GM19463 (cell line): ENCODE results near the gene SLC22A4.

ENCODE experiments used
- ATAC-seq: cut with Tn5 transposase; IDR thresholded peaks from one replicate; pipeline ENCODE4 v1.9.1; 2021; ENCODE audit warnings: mild to moderate bottlenecking, moderate library complexity; ENCODE audit not compliant: unreplicated experiment

Gene SLC22A4

GRCh38 chr5:132273631-132274030, 20.6 kb upstream of the SLC22A4 start:
- no peak for ATAC-seq

GRCh38 chr5:132274050-132274792, 20.0 kb upstream of the SLC22A4 start:
- ATAC-seq = no peak

GRCh38 chr5:132275367-132276220, 18.6 kb upstream of the SLC22A4 start:
- ATAC-seq = no peak

- no peak for ATAC-seq
Observed at GRCh38 chr5:132277256-132277655, 16.9 kb upstream of the SLC22A4 start.

- ATAC-seq = no peak
Observed at GRCh38 chr5:132277971-132278853, 16.0 kb upstream of the SLC22A4 start.

- no peak for ATAC-seq
Observed at GRCh38 chr5:132279801-132280200, 14.4 kb upstream of the SLC22A4 start.

DNA sequence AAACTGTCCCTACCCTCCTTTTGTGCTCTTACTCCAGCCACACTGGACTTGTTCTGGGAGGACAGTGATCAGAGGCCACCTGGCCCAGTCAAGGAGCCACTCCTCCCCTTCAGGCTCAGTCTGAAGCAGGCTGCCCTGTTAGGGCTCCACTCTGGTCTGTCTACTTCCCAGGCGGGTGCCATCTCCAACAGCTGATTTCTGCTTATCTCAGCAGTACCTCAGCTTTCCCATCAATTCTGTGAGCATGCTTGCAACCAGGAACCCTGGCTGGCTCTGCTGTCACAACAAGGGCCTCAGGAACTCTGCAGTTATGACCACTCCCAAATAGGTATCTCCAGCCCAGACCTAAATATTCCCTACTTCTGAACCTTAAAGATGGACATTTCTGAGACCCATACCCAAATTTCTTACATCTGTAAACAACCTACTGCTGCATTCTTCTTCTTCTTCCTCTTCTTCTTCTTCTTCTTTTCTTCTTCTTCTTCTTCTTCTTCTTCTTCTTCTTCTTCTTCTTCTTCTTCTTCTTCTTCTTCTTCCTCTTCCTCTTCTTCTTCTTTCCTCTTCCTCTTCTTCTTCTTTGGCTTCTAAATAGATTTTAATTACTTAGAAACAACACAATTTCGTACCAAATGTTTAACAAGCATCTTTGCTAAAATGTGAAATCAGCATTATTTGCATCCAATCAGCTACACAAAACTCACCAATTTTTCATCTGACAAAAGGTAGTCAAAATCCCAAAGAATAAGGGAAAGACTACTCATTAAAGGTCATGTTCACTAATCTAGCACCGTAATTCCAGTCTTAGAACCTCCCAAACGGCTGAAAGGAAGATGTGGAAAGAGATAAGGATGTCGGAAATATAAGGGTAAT, 13.6 kb upstream of the SLC22A4 start:
- ATAC-seq = no peak

GRCh38 chr5:132281856-132282614, 12.2 kb upstream of the SLC22A4 start:
- no peak for ATAC-seq

DNA sequence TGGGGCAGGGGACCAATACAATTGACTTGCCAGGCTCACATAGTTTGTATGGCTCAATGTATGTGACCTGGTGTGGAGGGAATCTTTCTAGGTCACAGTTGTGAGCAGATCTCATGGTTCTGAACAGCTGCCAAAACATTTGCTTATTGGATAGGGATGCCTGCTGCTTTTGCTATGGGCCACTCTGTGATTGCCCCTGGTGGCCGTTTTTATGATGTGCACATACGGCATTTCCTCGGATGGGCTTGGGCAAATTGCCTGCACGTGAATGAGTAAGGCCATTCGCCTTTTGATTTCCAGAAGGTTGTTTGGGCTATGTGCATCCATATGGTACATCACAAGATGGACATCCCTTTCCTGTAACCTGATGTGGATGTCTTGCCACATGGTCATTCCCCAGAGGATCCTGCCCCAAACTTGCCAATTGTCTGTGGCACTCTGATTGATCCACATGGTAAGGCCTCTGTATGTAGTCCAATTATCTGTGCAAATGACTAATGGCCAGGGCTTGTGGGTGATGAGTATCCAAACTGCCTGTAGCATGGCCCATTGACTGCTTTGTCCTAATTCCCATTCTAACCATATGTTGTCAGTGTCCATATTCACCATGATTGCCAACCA, 10.7 kb upstream of the SLC22A4 start:
- no peak for ATAC-seq

- ATAC-seq = no peak
Observed at GRCh38 chr5:132289097-132289496, 5.1 kb upstream of the SLC22A4 start.

GRCh38 chr5:132291026-132291425, 3.2 kb upstream of the SLC22A4 start:
- ATAC-seq = no peak

- ATAC-seq = peak; percentile 37
Observed at GRCh38 chr5:132293066-132293991, 865 bp upstream of the SLC22A4 start.

GRCh38 chr5:132294728-132295504, 722 bp downstream of the SLC22A4 start:
- ATAC-seq = peak; percentile 23

GRCh38 chr5:132295505-132296411, 1.6 kb downstream of the SLC22A4 start:
- no peak for ATAC-seq

DNA sequence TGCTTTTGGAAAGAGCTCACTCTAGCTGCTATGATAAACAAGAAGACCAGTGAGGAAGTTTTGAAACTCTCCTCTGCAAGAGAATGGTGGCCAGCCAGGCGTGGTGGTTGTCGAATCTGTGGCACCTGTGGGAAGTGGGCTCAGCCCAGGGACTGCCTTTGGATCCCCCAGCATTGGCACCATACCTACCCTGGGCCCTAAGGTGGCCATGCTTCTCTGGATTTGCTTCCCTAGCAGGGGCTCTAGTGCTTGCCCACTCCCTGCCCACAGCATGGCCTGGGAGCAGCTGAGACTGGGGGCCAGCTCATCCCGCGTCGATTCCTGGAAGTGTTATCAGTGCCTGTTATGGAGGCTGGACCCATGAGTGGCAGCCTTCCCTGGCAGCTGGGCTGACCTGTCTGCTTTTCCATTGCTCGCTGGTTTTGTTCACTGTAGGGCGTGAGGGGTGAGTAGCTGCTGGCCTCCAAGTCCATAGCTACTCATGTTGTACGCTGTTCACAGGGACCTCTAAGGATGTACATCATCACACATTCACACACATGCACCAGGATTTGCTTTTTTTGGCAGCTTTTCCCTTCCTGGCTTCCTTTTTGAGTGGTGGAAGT, 2.3 kb downstream of the SLC22A4 start:
- ATAC-seq = no peak
